ENCODE results near the gene UBE3B.

- TF ChIP-seq CTCF (conservative IDR thresholded peaks at IDR 0.05; ENCODE audit: low read length) (no peak), EZH2phosphoT487 (IDR thresholded peaks at IDR 0.05; ENCODE audit: borderline replicate concordance) (no peak)
Observed at GRCh38 chr12:109483346-109483745, 5.9 kb downstream of the UBE3B start.
